BE2C (cell line): Measurements from ENCODE around the gene MFN2.

Experiments used
- DNase-seq: peaks from one replicate; pipeline ENCODE4 v3.0.0-alpha.2; 2020
- H3K27me3 ChIP-seq: fragments of 250-450 bp; sonication (Bioruptor Pico); 2 replicates; pipeline ENCODE4 v1.5.1; 2020; ENCODE audit warnings: mild to moderate bottlenecking
- H3K36me3 ChIP-seq: fragments of 250-450 bp; sonication (Bioruptor Pico); 2 replicates; pipeline ENCODE4 v1.5.1; 2020; ENCODE audit warnings: mild to moderate bottlenecking
- H3K4me1 ChIP-seq: fragments of 250-450 bp; sonication (Bioruptor Pico); 2 replicates; pipeline ENCODE4 v1.5.1; 2020
- H3K4me3 ChIP-seq: 2 replicates; pipeline ENCODE4 v1.5.1; 2011; ENCODE audit warnings: low read depth, low read length
- H3K9me3 ChIP-seq: fragments of 250-450 bp; sonication (Bioruptor Pico); 2 replicates; pipeline ENCODE4 v1.5.1; 2020
- TF ChIP-seq, protein P1 (sequence below): IDR thresholded peaks from 2 replicates; pipeline ENCODE4 v1.5.1; 2012; ENCODE audit warnings: mild to moderate bottlenecking, low read depth, low read length

MFN2 gene

DNA sequence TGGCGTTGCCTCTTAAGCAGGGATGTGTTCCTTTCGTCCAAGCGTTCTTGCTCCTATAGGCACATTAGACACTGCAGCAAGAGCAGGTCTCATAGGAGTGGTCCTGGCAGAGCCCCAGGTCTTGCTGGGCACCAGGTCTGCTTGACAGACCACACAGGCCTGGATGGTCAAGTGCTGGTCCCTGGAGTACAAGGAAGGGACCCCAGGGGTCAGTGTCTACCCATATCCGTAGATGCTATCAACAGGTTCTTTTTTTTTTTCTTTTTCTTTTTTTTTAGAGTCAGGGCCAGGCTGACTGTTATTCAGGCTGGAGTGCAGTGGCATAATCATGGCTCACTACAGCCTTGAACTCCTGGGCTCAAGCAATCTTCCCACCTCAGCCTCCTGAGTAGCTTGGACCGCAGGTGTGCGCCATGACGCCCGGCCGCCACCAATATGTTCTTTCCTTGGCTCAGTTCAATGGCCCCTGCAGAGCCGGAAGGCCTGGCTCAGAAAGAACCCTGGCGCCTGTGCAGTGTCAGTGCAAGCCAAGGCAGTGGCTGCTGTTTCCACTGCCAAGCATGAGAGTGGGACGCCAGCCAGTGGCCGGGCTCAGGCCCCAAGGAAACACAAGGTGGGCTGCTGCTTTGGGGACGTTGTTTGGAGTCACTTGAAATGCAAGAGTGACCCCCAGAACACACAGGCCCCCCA is 72.9 kb downstream of the MFN2 start:
- no peaks in the 10 kb centered on the region for H3K27me3 ChIP-seq
- DNase-seq, result no peak
- no peak overlapping the region for H3K4me3 ChIP-seq
- TF ChIP-seq, protein P1, sequence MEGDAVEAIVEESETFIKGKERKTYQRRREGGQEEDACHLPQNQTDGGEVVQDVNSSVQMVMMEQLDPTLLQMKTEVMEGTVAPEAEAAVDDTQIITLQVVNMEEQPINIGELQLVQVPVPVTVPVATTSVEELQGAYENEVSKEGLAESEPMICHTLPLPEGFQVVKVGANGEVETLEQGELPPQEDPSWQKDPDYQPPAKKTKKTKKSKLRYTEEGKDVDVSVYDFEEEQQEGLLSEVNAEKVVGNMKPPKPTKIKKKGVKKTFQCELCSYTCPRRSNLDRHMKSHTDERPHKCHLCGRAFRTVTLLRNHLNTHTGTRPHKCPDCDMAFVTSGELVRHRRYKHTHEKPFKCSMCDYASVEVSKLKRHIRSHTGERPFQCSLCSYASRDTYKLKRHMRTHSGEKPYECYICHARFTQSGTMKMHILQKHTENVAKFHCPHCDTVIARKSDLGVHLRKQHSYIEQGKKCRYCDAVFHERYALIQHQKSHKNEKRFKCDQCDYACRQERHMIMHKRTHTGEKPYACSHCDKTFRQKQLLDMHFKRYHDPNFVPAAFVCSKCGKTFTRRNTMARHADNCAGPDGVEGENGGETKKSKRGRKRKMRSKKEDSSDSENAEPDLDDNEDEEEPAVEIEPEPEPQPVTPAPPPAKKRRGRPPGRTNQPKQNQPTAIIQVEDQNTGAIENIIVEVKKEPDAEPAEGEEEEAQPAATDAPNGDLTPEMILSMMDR, result no peak
- H3K36me3 ChIP-seq, result no peaks in the 10 kb centered on the region
- no peaks in the 10 kb centered on the region for H3K9me3 ChIP-seq
- no peaks in the 10 kb centered on the region for H3K4me1 ChIP-seq

DNA sequence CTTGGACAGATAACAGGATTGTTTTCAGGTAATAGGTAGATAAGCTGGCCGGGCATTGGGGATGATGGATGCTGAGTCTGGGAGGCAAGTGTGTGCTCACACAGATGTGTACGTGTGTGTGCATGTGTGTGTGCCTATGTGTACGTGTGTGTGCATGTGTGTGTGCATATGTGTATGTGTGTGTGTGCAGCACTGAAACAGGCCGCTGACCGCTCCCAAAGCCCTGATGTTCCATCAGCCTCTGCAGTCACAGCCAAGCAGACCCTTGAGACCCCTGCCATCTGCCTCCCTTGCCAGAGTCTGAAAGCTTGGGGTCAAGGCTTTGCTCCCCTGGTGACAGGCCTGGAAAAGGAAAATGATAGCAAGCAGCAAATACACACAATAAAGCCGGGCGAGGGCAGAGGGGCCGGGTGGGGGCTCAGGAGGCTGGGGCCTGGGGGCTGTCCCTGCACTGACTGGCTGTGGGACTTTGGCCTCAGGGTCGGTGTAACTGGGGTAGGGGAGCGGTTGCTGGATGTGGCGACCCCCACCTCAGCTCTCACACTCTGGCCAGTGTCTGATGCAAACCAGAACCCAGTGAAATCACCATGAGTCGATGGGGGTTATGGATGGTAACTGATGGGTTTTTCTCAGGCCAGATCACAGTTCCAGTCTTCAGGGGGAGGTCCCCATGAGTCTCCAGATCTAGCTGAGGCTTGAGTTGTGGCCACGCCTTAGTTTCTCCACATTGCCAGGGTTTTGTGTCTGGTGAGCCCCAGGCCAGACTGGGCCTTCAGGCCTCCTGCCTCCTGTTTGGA is 73.7 kb downstream of the MFN2 start:
- TF ChIP-seq, protein P1, result no peak
- DNase-seq, result no peak
- Histone ChIP-seq H3K9me3 (no peaks in the 10 kb centered on the region), H3K27me3 (no peaks in the 10 kb centered on the region), H3K4me1 (no peaks in the 10 kb centered on the region), H3K4me3 (no peak overlapping the region), H3K36me3 (no peaks in the 10 kb centered on the region)

DNA sequence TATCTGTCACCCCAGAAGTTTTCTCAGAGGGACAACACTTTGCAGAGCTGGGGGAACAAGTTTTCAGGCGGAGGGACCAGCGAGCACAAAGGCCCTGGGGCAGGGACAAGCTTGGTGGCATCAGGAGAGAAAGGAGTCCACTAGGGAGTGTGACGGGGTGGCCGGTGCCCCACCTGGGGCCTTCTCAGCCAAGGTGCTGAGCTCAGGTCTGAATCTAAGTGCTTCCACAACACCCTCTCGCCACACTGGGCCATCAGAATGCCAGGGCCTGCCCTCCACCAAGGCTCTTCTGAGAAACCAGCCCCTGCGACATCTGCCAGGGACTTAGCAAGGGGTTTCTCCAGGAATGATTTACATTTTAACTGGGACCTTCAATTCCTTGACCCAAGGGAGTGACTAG is 75.0 kb downstream of the MFN2 start:
- no peaks in the 10 kb centered on the region for H3K27me3 ChIP-seq
- no peaks in the 10 kb centered on the region for H3K36me3 ChIP-seq
- no peak overlapping the region for H3K4me3 ChIP-seq
- no peaks in the 10 kb centered on the region for H3K9me3 ChIP-seq
- no peak for DNase-seq
- no peaks in the 10 kb centered on the region for H3K4me1 ChIP-seq
- TF ChIP-seq, protein P1, result no peak

DNA sequence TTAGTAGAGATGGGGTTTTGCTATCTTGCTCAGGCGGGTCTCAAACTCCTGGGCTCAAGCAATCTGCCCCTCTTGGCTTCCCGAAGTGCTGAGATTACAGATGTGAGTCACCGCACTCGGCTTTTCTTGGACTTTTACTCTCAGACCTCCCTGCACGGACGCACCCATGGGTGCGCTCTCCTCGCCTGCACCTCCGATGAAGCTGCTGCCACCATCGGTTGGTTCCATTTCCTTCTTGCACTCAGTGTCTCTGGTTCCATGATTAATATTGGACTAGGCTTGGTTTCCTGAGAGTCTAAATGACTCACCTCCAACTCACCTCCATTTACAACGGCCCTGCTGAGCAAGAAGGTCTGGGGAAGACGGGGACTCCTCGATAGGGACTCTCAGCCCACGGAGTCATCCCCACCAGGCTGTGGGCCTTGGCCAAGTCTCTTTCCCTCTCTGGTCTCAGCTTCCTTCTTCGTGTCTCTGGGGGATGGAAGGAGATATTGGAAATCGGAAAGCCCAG is 76.1 kb downstream of the MFN2 start:
- Histone ChIP-seq H3K4me1 (no peaks in the 10 kb centered on the region), H3K4me3 (no peak overlapping the region), H3K36me3 (no peaks in the 10 kb centered on the region), H3K9me3 (no peaks in the 10 kb centered on the region), H3K27me3 (no peaks in the 10 kb centered on the region)
- no peak for DNase-seq
- TF ChIP-seq, protein P1, result no peak

DNA sequence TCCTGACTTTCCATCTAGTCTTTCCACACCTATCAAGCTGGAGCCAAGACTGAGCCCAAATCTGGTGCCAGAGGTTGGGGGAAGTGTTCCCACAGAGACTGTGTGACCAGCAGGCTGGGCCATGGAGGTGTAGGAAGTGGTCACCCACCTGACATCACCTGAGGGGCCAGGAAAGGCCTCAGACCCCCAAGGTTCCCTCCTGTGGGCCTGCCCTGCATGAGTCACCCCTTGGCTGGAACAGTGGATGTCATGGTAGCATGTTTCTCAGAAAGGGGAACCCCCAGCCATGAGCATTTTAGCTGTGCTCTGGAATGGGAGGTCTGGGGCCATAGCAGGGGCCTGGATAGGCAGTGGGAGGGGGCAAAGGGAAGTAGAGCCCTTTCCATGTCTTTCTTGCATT is 77.1 kb downstream of the MFN2 start:
- no peaks in the 10 kb centered on the region for H3K4me1 ChIP-seq
- DNase-seq, result no peak
- TF ChIP-seq, protein P1, result no peak
- H3K9me3 ChIP-seq, result no peaks in the 10 kb centered on the region
- H3K27me3 ChIP-seq, result no peaks in the 10 kb centered on the region
- H3K4me3 ChIP-seq, result no peak overlapping the region
- H3K36me3 ChIP-seq, result no peaks in the 10 kb centered on the region
